Fibroblast of skin of abdomen (primary cell): ENCODE results near the gene TMX4.
"Not testable (repeated sequence)": the region's sequence is repeated elsewhere in the genome, so short reads cannot be mapped to it uniquely, and the experiment has no call there.

Experiments used
- DNase-seq: peaks from one replicate; pipeline ENCODE4 v3.0.0-alpha.2; 2013

The TMX4 gene

GRCh38 chr20:7966176-7966575 lies 53.4 kb downstream of the TMX4 start:
- DNase-seq, result no peak

DNA sequence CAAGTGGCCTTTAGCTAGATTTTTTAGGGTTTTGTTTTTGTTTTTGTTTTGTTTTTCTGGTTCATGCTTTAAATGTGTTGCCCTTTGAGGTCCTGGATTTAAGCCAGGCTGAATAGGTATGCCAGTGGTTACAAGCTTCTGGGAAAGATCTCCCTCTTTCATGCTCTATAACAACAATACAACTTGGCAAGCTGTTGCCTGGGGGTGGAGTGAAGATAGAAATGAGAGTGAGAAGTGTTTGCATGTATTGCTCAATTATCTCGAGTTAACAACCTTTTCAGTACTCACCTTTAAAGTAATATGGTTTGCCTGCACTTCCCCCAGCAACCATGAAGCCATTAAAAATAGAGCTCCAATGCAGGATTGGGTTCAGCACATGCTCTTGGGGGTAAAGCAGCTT lies 60.1 kb downstream of the TMX4 start:
- DNase-seq, result no peak

DNA sequence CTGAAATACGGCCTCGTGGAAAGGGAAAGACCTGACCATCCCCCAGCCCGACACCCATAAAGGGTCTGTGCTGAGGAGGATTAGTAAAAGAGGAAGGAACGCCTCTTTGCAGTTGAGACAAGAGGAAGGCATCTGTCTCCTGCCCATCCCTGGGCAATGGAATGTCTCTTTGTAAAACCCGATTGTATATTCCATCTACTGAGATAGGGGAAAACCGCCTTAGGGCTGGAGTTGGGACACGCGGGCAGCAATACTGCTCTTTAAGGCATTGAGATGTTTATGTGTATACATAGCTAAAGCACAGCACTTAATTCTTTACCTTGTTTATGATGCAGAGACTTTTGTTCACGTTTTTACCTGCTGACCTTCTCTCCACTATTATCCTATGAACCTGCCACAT lies 63.0 kb downstream of the TMX4 start:
- not testable (repeated sequence) for DNase-seq

- no peak for DNase-seq
These were observed 69.2 kb downstream of the TMX4 start for GRCh38 chr20:7950387-7950786.

DNA sequence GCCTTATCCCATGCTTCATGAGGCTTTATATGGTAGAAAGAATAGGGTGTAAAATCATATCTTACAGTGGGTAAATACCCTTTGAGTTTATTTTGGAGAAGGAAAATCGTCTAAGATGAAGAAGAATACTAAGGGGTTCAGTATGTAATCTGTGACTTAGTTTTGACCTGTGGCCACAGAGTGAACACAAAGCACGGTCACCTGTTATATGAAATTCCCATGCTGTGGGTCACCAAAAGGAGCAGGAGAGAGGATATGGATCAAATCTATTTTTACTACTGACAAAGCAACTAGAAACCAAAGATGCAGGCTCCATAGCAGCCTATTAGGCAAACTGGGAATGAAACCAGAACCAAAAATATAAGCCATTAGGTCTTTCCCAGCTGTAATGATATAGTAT lies 75.7 kb downstream of the TMX4 start:
- no peak for DNase-seq

GRCh38 chr20:7940341-7940740 lies 79.2 kb downstream of the TMX4 start, which contains the start of gene HAO1:
Gene HAO1 (minus strand): TSS chr20:7940458. CDS start chr20:7940422, 36 bp downstream.
- DNase-seq, result no peak

DNA sequence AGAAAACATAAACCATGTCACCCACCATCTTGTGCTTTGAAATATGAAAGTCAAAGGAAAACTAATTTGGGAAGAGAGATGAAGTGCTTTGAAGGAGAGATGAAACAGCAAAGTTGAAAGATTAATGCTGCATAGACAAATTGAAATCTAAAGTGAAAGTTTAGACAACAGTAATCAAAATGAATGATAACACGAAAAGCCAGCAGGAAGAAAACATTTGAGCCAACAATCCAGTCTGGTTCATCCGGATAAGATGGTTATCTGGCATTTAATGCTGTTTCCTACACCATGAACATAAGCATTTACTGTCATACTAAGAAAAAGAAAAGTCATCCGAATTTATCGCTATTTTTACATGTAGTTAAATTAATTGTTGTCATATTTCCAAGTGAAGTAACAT lies 79.9 kb downstream of the TMX4 start:
- no peak for DNase-seq

- DNase-seq, result no peak
These were observed 81.5 kb downstream of the TMX4 start for GRCh38 chr20:7938058-7938457.

DNA sequence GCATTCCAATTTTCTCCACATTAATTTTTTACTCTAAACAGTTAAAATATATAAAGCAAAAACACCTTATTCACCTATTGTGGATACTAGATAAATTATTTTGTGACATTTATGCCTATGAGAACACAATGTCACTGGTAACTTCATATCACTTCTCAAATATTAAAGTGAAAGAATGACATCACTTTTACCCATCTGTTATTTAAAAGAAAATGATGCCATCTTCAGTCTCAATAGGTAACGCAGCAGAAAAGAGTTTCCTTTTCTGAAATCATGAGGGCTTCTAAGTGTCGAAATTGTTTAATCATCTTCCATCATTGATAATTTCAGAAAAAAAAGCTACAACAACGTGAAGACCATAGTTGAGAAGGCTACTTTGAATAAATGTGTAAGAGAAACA lies 82.2 kb downstream of the TMX4 start:
- DNase-seq, result no peak

- DNase-seq, result no peak
These were observed 84.5 kb downstream of the TMX4 start for GRCh38 chr20:7935027-7935551.

GRCh38 chr20:7933346-7933745 lies 86.2 kb downstream of the TMX4 start:
- DNase-seq, result no peak

GRCh38 chr20:7930343-7930742 lies 89.2 kb downstream of the TMX4 start:
- no peak for DNase-seq
